H1 (cell line): ENCODE measurements around the gene NECTIN1. TPM values are rescaled to one million over a fixed set of nuclear protein-coding genes. Genes with fewer than 3 reads are reported as not detected.
A peak's percentile ranks its signal among the peaks of the same experiment; 100 is the strongest.

Experiments used
- CBX5 ChIP-seq: fragments of 300-800, 300-1000 bp; sonication (generic); IDR thresholded peaks from 2 replicates; pipeline ENCODE4 v1.7.1; 2016; ENCODE audit warnings: antibody characterized with exemption, low read length, low read depth
- CEBPB ChIP-seq: IDR thresholded peaks from 2 replicates; pipeline ENCODE4 v1.6.1; 2012; ENCODE audit warnings: low read depth, low read length
- CHD1 ChIP-seq: IDR thresholded peaks from 2 replicates; pipeline ENCODE4 v1.6.1; 2012; ENCODE audit warnings: low read depth, low read length, improper control_type of control experiment
- CHD2 ChIP-seq: IDR thresholded peaks from 2 replicates; pipeline ENCODE4 v1.6.1; 2012; ENCODE audit warnings: low read length, improper control_type of control experiment
- CREB1 ChIP-seq: IDR thresholded peaks from 2 replicates; pipeline ENCODE4 v1.6.1; 2012; ENCODE audit warnings: inconsistent platforms
- CTBP2 ChIP-seq: IDR thresholded peaks from 2 replicates; pipeline ENCODE4 v1.7.0; 2011; ENCODE audit warnings: borderline replicate concordance, mild to moderate bottlenecking, moderate library complexity, mixed read lengths, low read length; ENCODE audit not compliant: insufficient read depth, insufficient read length
- EZH2 ChIP-seq: fragments of 200-600 bp; sonication (generic); IDR thresholded peaks from 2 replicates; pipeline ENCODE4 v1.7.1; 2012; ENCODE audit warnings: low read depth, mild to moderate bottlenecking, moderate library complexity, low read length, inconsistent platforms; ENCODE audit not compliant: severe bottlenecking
- GABPA ChIP-seq: IDR thresholded peaks from 2 replicates; pipeline ENCODE4 v1.6.1; 2011; ENCODE audit warnings: mild to moderate bottlenecking, low read length, moderate library complexity, borderline replicate concordance; ENCODE audit not compliant: insufficient read depth
- GTF2F1 ChIP-seq: IDR thresholded peaks from 2 replicates; pipeline ENCODE4 v1.6.1; 2012; ENCODE audit warnings: low read depth, low read length, improper control_type of control experiment, borderline replicate concordance
- KDM5A ChIP-seq: fragments of 200-600 bp; IDR thresholded peaks from 2 replicates; pipeline ENCODE4 v1.7.1; 2012; ENCODE audit warnings: mild to moderate bottlenecking, low read length, inconsistent platforms, mixed read lengths
- MAFK ChIP-seq: IDR thresholded peaks from 2 replicates; pipeline ENCODE4 v1.6.1; 2012; ENCODE audit warnings: low read depth, mild to moderate bottlenecking, improper control_type of control experiment, low read length
- NANOG ChIP-seq: IDR thresholded peaks from 2 replicates; pipeline ENCODE4 v1.6.1; 2011; ENCODE audit warnings: low read length, low read depth, mild to moderate bottlenecking, inconsistent platforms; ENCODE audit not compliant: insufficient read depth, poor library complexity, severe bottlenecking
- RAD21 ChIP-seq, 2 experiments: IDR thresholded peaks in 1 of 2; conservative IDR thresholded peaks in 1 of 2; 2 replicates each; pipeline ENCODE4 v1.6.1; 2011; ENCODE audit warnings: low read depth in 2 of 2, low read length in 2 of 2, improper control_type of control experiment in 1 of 2, inconsistent platforms in 1 of 2, mild to moderate bottlenecking in 1 of 2, moderate library complexity in 1 of 2
- RXRA ChIP-seq: IDR thresholded peaks from 2 replicates; pipeline ENCODE4 v1.6.1; 2011; ENCODE audit warnings: low read depth, mild to moderate bottlenecking, low read length, moderate library complexity; ENCODE audit not compliant: insufficient read depth
- SAP30 ChIP-seq: fragments of 300-600 bp; sonication (generic); IDR thresholded peaks from 2 replicates; pipeline ENCODE4 v1.7.1; 2012; ENCODE audit warnings: low read length, moderate library complexity, mild to moderate bottlenecking, inconsistent platforms; ENCODE audit not compliant: insufficient read depth, insufficient replicate concordance
- SP2 ChIP-seq: IDR thresholded peaks from 2 replicates; pipeline ENCODE4 v1.6.1; 2012; ENCODE audit warnings: mild to moderate bottlenecking, low read length, inconsistent platforms
- TAF1 ChIP-seq: IDR thresholded peaks from 2 replicates; pipeline ENCODE4 v1.6.1; 2011; ENCODE audit warnings: mild to moderate bottlenecking, low read depth, low read length
- ZNF274 ChIP-seq: IDR thresholded peaks from 2 replicates; pipeline ENCODE4 v1.7.0; 2012; ENCODE audit warnings: low read length, borderline replicate concordance; ENCODE audit errors: extremely low read depth
- polyA plus RNA-seq, 7 experiments: library from polyadenylated mRNA; depleted of rRNA in 3 of 7; stranded (reverse) in 5 of 7; unstranded in 2 of 7; fragments of >200 nt in 5 of 7; fragments of 200-250 nt in 2 of 7; gene quantifications; 1 replicate in 5 of 7; 2 replicates in 1 of 7; 4 replicates in 1 of 7; pipeline versions ENCODE4 v1.2.1 to v1.2.3, GENCODE V29; 2011 to 2013; ENCODE audit warnings: missing spikeins in 2 of 7, mixed read lengths in 2 of 7
- total RNA-seq: library from RNA; stranded (reverse); fragmentation: NEBNext Ultra II Directional; extraction: Animal tissue kit (Norgen Biotek cat#: 25700); gene quantifications from 2 replicates; pipeline ENCODE4 v1.2.1, GENCODE V29; 2021
- TF ChIP-seq, protein P1 (sequence below): IDR thresholded peaks from 2 replicates; pipeline ENCODE4 v1.6.1; 2011; ENCODE audit warnings: low read length, improper control_type of control experiment
- TF ChIP-seq, protein P2 (sequence below): IDR thresholded peaks from 2 replicates; pipeline ENCODE4 v1.6.1; 2012; ENCODE audit warnings: inconsistent platforms

Gene NECTIN1
- total and polyA plus RNA-seq, 2 of the 8 experiments (the other 6 are each of a cell fraction or from before 2014, with no cell fraction given), result 43.2 to 97.7 TPM

DNA sequence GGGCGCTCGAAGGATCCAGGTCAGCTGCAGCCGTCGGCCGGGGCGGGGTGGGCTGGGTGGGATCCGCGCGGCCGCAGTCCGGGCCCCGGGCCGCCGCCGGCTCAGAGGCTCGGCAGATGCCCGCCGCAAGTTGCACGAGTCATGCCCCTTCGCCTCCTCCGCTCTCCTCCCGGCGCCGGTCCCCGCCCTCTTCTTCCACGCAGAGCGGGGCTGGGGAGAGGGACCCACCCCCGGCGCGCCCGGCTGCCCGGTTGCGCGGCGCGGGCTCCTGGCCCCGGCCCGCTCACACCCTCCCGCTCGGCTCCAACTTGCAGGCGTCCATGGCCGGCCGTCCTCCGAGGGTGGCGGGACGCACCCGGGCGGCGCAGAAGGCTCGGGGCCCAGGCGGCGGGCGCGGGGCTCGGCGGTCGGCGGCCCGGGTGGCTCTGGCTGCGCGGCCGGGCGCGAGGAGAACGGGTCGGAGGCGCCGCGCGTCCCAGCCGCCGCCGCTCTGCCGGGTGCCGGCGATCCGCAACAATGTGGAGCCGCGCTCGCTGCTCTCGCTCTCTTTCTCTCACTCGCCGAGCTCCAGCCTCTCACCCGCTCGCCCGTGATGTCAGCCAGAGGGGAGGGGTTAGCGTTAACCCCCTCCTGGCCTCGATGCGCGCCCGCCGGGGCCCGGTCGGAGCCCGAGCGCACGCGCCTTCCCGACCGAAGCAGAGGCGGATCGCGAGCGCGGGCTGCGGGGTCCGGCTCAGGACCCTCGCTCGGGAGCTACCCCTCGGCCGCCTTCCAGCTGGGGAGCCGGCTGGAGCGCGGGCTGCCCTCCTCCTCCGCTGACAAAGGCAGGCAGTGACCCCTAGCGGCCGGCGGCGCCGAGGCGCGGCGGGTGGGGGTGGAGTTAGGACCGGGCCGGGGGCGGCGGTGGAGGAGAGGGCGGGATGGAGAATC is at the start of gene NECTIN1 (continued):
- TF ChIP-seq EZH2 (no peak), CHD1 (no peak), MAFK (no peak), RAD21 (IDR thresholded peaks at IDR 0.05 in 1 of 2, conservative IDR thresholded peaks at IDR 0.05 in 1 of 2; ENCODE audit: low read depth in 2 of 2, low read length in 2 of 2) (peak; percentile 80 to 91), RXRA (no peak), CHD2 (0 out of 2 replicates have a peak, but pooled peaks have one; percentile 9), GABPA (no peak), NANOG (no peak), CEBPB (no peak), CBX5 (no peak), SAP30 (no peak), CTBP2 (peak; percentile 78), ZNF274 (no peak), SP2 (no peak), CREB1 (peak; percentile 51), TAF1 (peak; percentile 76; the same call in 1 of the 2 replicates), GTF2F1 (no peak), KDM5A (no peak)
- TF ChIP-seq, protein P1, sequence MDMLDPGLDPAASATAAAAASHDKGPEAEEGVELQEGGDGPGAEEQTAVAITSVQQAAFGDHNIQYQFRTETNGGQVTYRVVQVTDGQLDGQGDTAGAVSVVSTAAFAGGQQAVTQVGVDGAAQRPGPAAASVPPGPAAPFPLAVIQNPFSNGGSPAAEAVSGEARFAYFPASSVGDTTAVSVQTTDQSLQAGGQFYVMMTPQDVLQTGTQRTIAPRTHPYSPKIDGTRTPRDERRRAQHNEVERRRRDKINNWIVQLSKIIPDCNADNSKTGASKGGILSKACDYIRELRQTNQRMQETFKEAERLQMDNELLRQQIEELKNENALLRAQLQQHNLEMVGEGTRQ, result no peak
- TF ChIP-seq, protein P2, sequence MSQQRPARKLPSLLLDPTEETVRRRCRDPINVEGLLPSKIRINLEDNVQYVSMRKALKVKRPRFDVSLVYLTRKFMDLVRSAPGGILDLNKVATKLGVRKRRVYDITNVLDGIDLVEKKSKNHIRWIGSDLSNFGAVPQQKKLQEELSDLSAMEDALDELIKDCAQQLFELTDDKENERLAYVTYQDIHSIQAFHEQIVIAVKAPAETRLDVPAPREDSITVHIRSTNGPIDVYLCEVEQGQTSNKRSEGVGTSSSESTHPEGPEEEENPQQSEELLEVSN, result no peak
